Epithelial cell of esophagus (primary cell): ENCODE measurements around the gene P2RX2.

Source experiments
- DNase-seq: peaks from one replicate; pipeline ENCODE4 v3.0.0; 2010; ENCODE audit warnings: low read depth
- H3K4me3 ChIP-seq: 2 replicates; pipeline ENCODE4 v1.5.1; 2011; ENCODE audit warnings: mild to moderate bottlenecking, low read length, control low read depth
- CTCF ChIP-seq: IDR thresholded peaks from 2 replicates; pipeline ENCODE4 v1.5.1; 2011; ENCODE audit warnings: low read depth, mild to moderate bottlenecking, low read length, control low read depth, inconsistent platforms; ENCODE audit not compliant: insufficient read depth; ENCODE audit errors: missing control alignments

The P2RX2 gene

GRCh38 chr12:132591107-132591935 lies 27.3 kb upstream of the P2RX2 start:
- no peak for DNase-seq
- no peak for TF ChIP-seq CTCF
- no peak overlapping the region for H3K4me3 ChIP-seq

- DNase-seq: no peak
- H3K4me3 ChIP-seq: no peak overlapping the region
- no peak for TF ChIP-seq CTCF
Measured at GRCh38 chr12:132592282-132592970, 26.1 kb upstream of the P2RX2 start.

GRCh38 chr12:132593071-132593470 lies 25.5 kb upstream of the P2RX2 start:
- TF ChIP-seq CTCF: no peak
- DNase-seq: no peak
- H3K4me3 ChIP-seq: no peak overlapping the region

GRCh38 chr12:132593521-132593920 lies 25.1 kb upstream of the P2RX2 start:
- DNase-seq: no peak
- no peak for TF ChIP-seq CTCF
- H3K4me3 ChIP-seq: no peak overlapping the region

- no peak for TF ChIP-seq CTCF
- no peak overlapping the region for H3K4me3 ChIP-seq
- DNase-seq: peak; percentile 86
Measured at GRCh38 chr12:132593938-132594358, 24.6 kb upstream of the P2RX2 start.

- DNase-seq: no peak
- no peak overlapping the region for H3K4me3 ChIP-seq
- no peak for TF ChIP-seq CTCF
Measured at GRCh38 chr12:132595183-132595582, 23.4 kb upstream of the P2RX2 start.

- no peak for TF ChIP-seq CTCF
- H3K4me3 ChIP-seq: no peak overlapping the region
- peak; percentile 20 for DNase-seq
Measured at GRCh38 chr12:132596016-132596415, 22.6 kb upstream of the P2RX2 start.
